Activated CD8-positive, alpha-beta T cell treated with anti-CD3 and anti-CD28 coated beads, Interleukin-2, amount 10 ng/mL, durations not matched to agents 7 days and 5 days (primary cell): ENCODE data around the gene PTPRZ1. TPM values are rescaled to one million over a fixed set of nuclear protein-coding genes. Genes with fewer than 3 reads are reported as not detected.
A peak's percentile ranks its signal among the peaks of the same experiment; 100 is the strongest.

Source experiments
- ATAC-seq: fragments of 150-1000 bp; cut with Tn5 transposase; one replicate; pipeline ENCODE4 v1.10.0; 2021; ENCODE audit warnings: moderate library complexity
- CTCF ChIA-PET: fragments of 350-600 bp; sonication (Branson Sonifier 250); formaldehyde crosslinking; loops from one replicate; lab custom pipeline; 2021; ENCODE audit warnings: antibody characterized with exemption; lab: Charles Lee
- POLR2A ChIA-PET: fragments of 350-600 bp; sonication (Branson Sonifier 250); formaldehyde crosslinking; loops from one replicate; lab custom pipeline; 2021; ENCODE audit warnings: antibody characterized with exemption; lab: Charles Lee
- DNase-seq: peaks from one replicate; pipeline ENCODE4 v3.0.0-alpha.2; 2020
- H3K27ac Mint-ChIP-seq: one replicate; pipeline ENCODE4 v1.8.0; 2021; ENCODE audit warnings: mild to moderate bottlenecking, mixed read lengths
- H3K27me3 Mint-ChIP-seq: one replicate; pipeline ENCODE4 v1.8.0; 2021; ENCODE audit warnings: low read depth, mixed read lengths
- H3K36me3 Mint-ChIP-seq: one replicate; pipeline ENCODE4 v1.8.0; 2021; ENCODE audit warnings: low read depth, mixed read lengths
- H3K4me1 Mint-ChIP-seq: one replicate; pipeline ENCODE4 v1.8.0; 2021; ENCODE audit warnings: low read depth, mixed read lengths
- H3K4me3 Mint-ChIP-seq: one replicate; pipeline ENCODE4 v1.8.0; 2021; ENCODE audit warnings: mild to moderate bottlenecking, mixed read lengths
- H3K9me3 Mint-ChIP-seq: one replicate; pipeline ENCODE4 v1.8.0; 2022; ENCODE audit warnings: mixed read lengths; ENCODE audit not compliant: insufficient read depth
- total RNA-seq, 2 experiments: library from RNA; stranded (reverse); gene quantifications; one replicate each; pipeline ENCODE4 v1.2.3, GENCODE V29; 2021

Gene PTPRZ1
- not detected for total RNA-seq

- ChIA-PET CTCF (no interaction called here), POLR2A (no interaction called here)
- DNase-seq (no peak), ATAC-seq (peak; percentile 42)
- no peaks in the 10 kb centered on the region for H3K9me3 Mint-ChIP-seq
- H3K36me3 Mint-ChIP-seq, result peaks cover 2% of the 10 kb centered on the region
- peaks cover 3% of the 10 kb centered on the region for H3K4me1 Mint-ChIP-seq
- no peak within 1 kb of the TSS for H3K27ac Mint-ChIP-seq
- H3K27me3 Mint-ChIP-seq, result peaks cover 37% of the 10 kb centered on the region
- peak within 1 kb of the TSS; percentile 2 for H3K4me3 Mint-ChIP-seq
Measured at GRCh38 chr7:121872831-121873288, at the start of gene PTPRZ1. PTPRZ1 (plus strand) TSS chr7:121873161; CDS start chr7:121873500, 339 bp downstream.

- no peaks in the 10 kb centered on the region for H3K36me3 Mint-ChIP-seq
- no peak overlapping the region for H3K27ac Mint-ChIP-seq
- ATAC-seq (no peak), DNase-seq (no peak)
- H3K4me1 Mint-ChIP-seq, result no peaks in the 10 kb centered on the region
- CTCF ChIA-PET, result no interaction called here
- H3K4me3 Mint-ChIP-seq, result no peak overlapping the region
- H3K9me3 Mint-ChIP-seq, result no peaks in the 10 kb centered on the region
- H3K27me3 Mint-ChIP-seq, result no peaks in the 10 kb centered on the region
- POLR2A ChIA-PET, result no interaction called here
Measured at GRCh38 chr7:121824276-121824675, 48.7 kb upstream of the PTPRZ1 start.

GRCh38 chr7:121831351-121831750 lies 41.6 kb upstream of the PTPRZ1 start:
- Mint-ChIP-seq H3K9me3 (no peaks in the 10 kb centered on the region), H3K36me3 (no peaks in the 10 kb centered on the region), H3K4me1 (no peaks in the 10 kb centered on the region), H3K27ac (no peak overlapping the region), H3K4me3 (no peak overlapping the region), H3K27me3 (no peaks in the 10 kb centered on the region)
- POLR2A ChIA-PET, result no interaction called here
- ATAC-seq, result no peak
- DNase-seq, result no peak
- CTCF ChIA-PET, result interaction anchor here (1.0 kb wide), 1 partner anchor 12 kb away, joined by 4 read pairs; no protein-coding TSS in a partner anchor

- no peak overlapping the region for H3K4me3 Mint-ChIP-seq
- H3K27ac Mint-ChIP-seq, result no peak overlapping the region
- ChIA-PET CTCF (interaction anchor here (1.0 kb wide), 1 partner anchor 12 kb away, joined by 4 read pairs; no protein-coding TSS in a partner anchor), POLR2A (no interaction called here)
- ATAC-seq (no peak), DNase-seq (no peak)
- no peaks in the 10 kb centered on the region for H3K9me3 Mint-ChIP-seq
- no peaks in the 10 kb centered on the region for H3K4me1 Mint-ChIP-seq
- H3K36me3 Mint-ChIP-seq, result no peaks in the 10 kb centered on the region
- H3K27me3 Mint-ChIP-seq, result no peaks in the 10 kb centered on the region
Measured at GRCh38 chr7:121831801-121832200, 41.2 kb upstream of the PTPRZ1 start.

- ChIA-PET CTCF (no interaction called here), POLR2A (interaction anchor here (0.8 kb wide), 1 partner anchor 20 kb away, joined by 3 read pairs; no protein-coding TSS in a partner anchor)
- ATAC-seq (no peak), DNase-seq (no peak)
- Mint-ChIP-seq H3K9me3 (no peaks in the 10 kb centered on the region), H3K27me3 (no peaks in the 10 kb centered on the region), H3K36me3 (no peaks in the 10 kb centered on the region), H3K4me1 (no peaks in the 10 kb centered on the region), H3K27ac (no peak overlapping the region), H3K4me3 (no peak overlapping the region)
Measured at GRCh38 chr7:121832347-121832746, 40.6 kb upstream of the PTPRZ1 start.

GRCh38 chr7:121833991-121834390 lies 39.0 kb upstream of the PTPRZ1 start:
- no peaks in the 10 kb centered on the region for H3K4me1 Mint-ChIP-seq
- no peak overlapping the region for H3K27ac Mint-ChIP-seq
- no peak for DNase-seq
- ATAC-seq, result no peak
- H3K36me3 Mint-ChIP-seq, result no peaks in the 10 kb centered on the region
- H3K9me3 Mint-ChIP-seq, result no peaks in the 10 kb centered on the region
- H3K4me3 Mint-ChIP-seq, result no peak overlapping the region
- CTCF ChIA-PET, result no interaction called here
- H3K27me3 Mint-ChIP-seq, result no peaks in the 10 kb centered on the region
- POLR2A ChIA-PET, result no interaction called here

- Mint-ChIP-seq H3K9me3 (peaks cover 4% of the 10 kb centered on the region), H3K27me3 (no peaks in the 10 kb centered on the region), H3K36me3 (no peaks in the 10 kb centered on the region), H3K4me3 (no peak overlapping the region), H3K27ac (no peak overlapping the region), H3K4me1 (no peaks in the 10 kb centered on the region)
- ATAC-seq, result no peak
- ChIA-PET CTCF (no interaction called here), POLR2A (no interaction called here)
- no peak for DNase-seq
Measured at GRCh38 chr7:121837462-121837861, 35.5 kb upstream of the PTPRZ1 start.

- Mint-ChIP-seq H3K9me3 (no peaks in the 10 kb centered on the region), H3K27me3 (no peaks in the 10 kb centered on the region), H3K4me3 (no peak overlapping the region), H3K4me1 (no peaks in the 10 kb centered on the region), H3K36me3 (no peaks in the 10 kb centered on the region), H3K27ac (no peak overlapping the region)
- DNase-seq, result no peak
- no peak for ATAC-seq
- ChIA-PET POLR2A (no interaction called here), CTCF (no interaction called here)
Measured at GRCh38 chr7:121847041-121847440, 25.9 kb upstream of the PTPRZ1 start.

GRCh38 chr7:121853307-121853706 lies 19.7 kb upstream of the PTPRZ1 start:
- H3K4me3 Mint-ChIP-seq, result no peak overlapping the region
- H3K9me3 Mint-ChIP-seq, result no peaks in the 10 kb centered on the region
- ATAC-seq (no peak), DNase-seq (no peak)
- ChIA-PET POLR2A (no interaction called here), CTCF (no interaction called here)
- H3K4me1 Mint-ChIP-seq, result no peaks in the 10 kb centered on the region
- H3K36me3 Mint-ChIP-seq, result no peaks in the 10 kb centered on the region
- no peaks in the 10 kb centered on the region for H3K27me3 Mint-ChIP-seq
- H3K27ac Mint-ChIP-seq, result no peak overlapping the region

- no peaks in the 10 kb centered on the region for H3K9me3 Mint-ChIP-seq
- H3K4me3 Mint-ChIP-seq, result no peak overlapping the region
- POLR2A ChIA-PET, result no interaction called here
Measured at GRCh38 chr7:121860953-121861352, 12.0 kb upstream of the PTPRZ1 start.

GRCh38 chr7:121862591-121862990 lies 10.4 kb upstream of the PTPRZ1 start:
- POLR2A ChIA-PET, result no interaction called here
- no peak for DNase-seq
- Mint-ChIP-seq H3K9me3 (no peaks in the 10 kb centered on the region), H3K36me3 (no peaks in the 10 kb centered on the region), H3K27me3 (no peaks in the 10 kb centered on the region), H3K4me1 (no peaks in the 10 kb centered on the region), H3K27ac (no peak overlapping the region), H3K4me3 (no peak overlapping the region)
- CTCF ChIA-PET, result no interaction called here
- ATAC-seq, result no peak

More at GRCh38 chr7:121860953-121861352, 12.0 kb upstream of the PTPRZ1 start:
- Mint-ChIP-seq H3K36me3 (no peaks in the 10 kb centered on the region), H3K27me3 (no peaks in the 10 kb centered on the region), H3K4me1 (no peaks in the 10 kb centered on the region), H3K27ac (no peak overlapping the region)
- CTCF ChIA-PET, result no interaction called here
- no peak for DNase-seq
- ATAC-seq, result no peak

- ChIA-PET POLR2A (no interaction called here), CTCF (no interaction called here)
- DNase-seq, result no peak
- H3K4me1 Mint-ChIP-seq, result peaks cover 3% of the 10 kb centered on the region
- peaks cover 2% of the 10 kb centered on the region for H3K36me3 Mint-ChIP-seq
- no peak overlapping the region for H3K4me3 Mint-ChIP-seq
- ATAC-seq, result no peak
- peaks cover 37% of the 10 kb centered on the region for H3K27me3 Mint-ChIP-seq
- H3K9me3 Mint-ChIP-seq, result no peaks in the 10 kb centered on the region
- no peak overlapping the region for H3K27ac Mint-ChIP-seq
Measured at GRCh38 chr7:121871188-121871587, 1.8 kb upstream of the PTPRZ1 start.
